Upper lobe of right lung (tissue), 1 donor: ENCODE measurements around the gene CCDC27. TPM values are rescaled to one million over a fixed set of nuclear protein-coding genes. Genes with fewer than 3 reads are reported as not detected.

Experiments used
- ATAC-seq: fragments of 200-7000 bp; cut with Tn5 transposase; one replicate; pipeline ENCODE4 v1.9.1; 2020; ENCODE audit warnings: mild to moderate bottlenecking, moderate library complexity
- DNase-seq: peaks from one replicate; pipeline ENCODE4 v3.0.0-alpha.2; 2020
- H3K27ac ChIP-seq: fragments of 200-600 bp; one replicate; pipeline ENCODE4 v1.8.0; 2022
- H3K27me3 ChIP-seq: fragments of 200-600 bp; one replicate; pipeline ENCODE4 v1.8.0; 2022; ENCODE audit warnings: mild to moderate bottlenecking
- H3K36me3 ChIP-seq: fragments of 200-600 bp; one replicate; pipeline ENCODE4 v1.8.0; 2022
- H3K4me1 ChIP-seq: fragments of 200-600 bp; one replicate; pipeline ENCODE4 v1.8.0; 2022
- H3K4me3 ChIP-seq: fragments of 200-600 bp; one replicate; pipeline ENCODE4 v1.8.0; 2022; ENCODE audit warnings: mild to moderate bottlenecking
- H3K9me3 ChIP-seq: fragments of 200-600 bp; one replicate; pipeline ENCODE4 v1.8.0; 2022
- CTCF ChIP-seq: fragments of 200-600 bp; IDR thresholded peaks from one replicate; pipeline ENCODE4 v1.8.0; 2022; ENCODE audit warnings: antibody characterized with exemption
- intact Hi-C: fragments of 100-400 bp; cut with DNase I; formaldehyde crosslinking; loops from one replicate; pipeline ENCODE4 v1.11.0; 2022
- total RNA-seq: library from RNA; stranded (reverse); fragmentation: NEBNext Ultra II Directional; extraction: Animal tissue kit (Norgen Biotek cat#: 25700); gene quantifications from one replicate; pipeline ENCODE4 v1.2.1, GENCODE V29; 2021
- donor health status: DM: no; HTN: yes; CAD: no; lungs with severe emphysema.

Gene CCDC27
- total RNA-seq, 1 donor from 2014 or later = not detected

GRCh38 chr1:3727825-3728776 lies 24.1 kb upstream of the CCDC27 start:
- Histone ChIP-seq H3K9me3 (no peaks in the 10 kb centered on the region), H3K4me1 (no peaks in the 10 kb centered on the region), H3K4me3 (no peak overlapping the region), H3K27me3 (peaks cover 21% of the 10 kb centered on the region), H3K36me3 (no peaks in the 10 kb centered on the region), H3K27ac (no peak overlapping the region)
- intact Hi-C loops = loop anchor here (10.0 kb wide), 1 partner anchor 273 kb away; the partner anchor contains the start of gene ARHGEF16
- no peak for ATAC-seq
- TF ChIP-seq CTCF = no peak
- no peak for DNase-seq

- intact Hi-C loops = loop anchor here (10.0 kb wide), 1 partner anchor 275 kb away; the partner anchor contains the start of gene ARHGEF16
- DNase-seq (no peak), ATAC-seq (no peak)
- Histone ChIP-seq H3K27ac (no peak overlapping the region), H3K27me3 (peaks cover 21% of the 10 kb centered on the region), H3K36me3 (no peaks in the 10 kb centered on the region), H3K4me3 (no peak overlapping the region), H3K4me1 (no peaks in the 10 kb centered on the region), H3K9me3 (no peaks in the 10 kb centered on the region)
- no peak for TF ChIP-seq CTCF
Measured at GRCh38 chr1:3729594-3730542, 22.4 kb upstream of the CCDC27 start.

DNA sequence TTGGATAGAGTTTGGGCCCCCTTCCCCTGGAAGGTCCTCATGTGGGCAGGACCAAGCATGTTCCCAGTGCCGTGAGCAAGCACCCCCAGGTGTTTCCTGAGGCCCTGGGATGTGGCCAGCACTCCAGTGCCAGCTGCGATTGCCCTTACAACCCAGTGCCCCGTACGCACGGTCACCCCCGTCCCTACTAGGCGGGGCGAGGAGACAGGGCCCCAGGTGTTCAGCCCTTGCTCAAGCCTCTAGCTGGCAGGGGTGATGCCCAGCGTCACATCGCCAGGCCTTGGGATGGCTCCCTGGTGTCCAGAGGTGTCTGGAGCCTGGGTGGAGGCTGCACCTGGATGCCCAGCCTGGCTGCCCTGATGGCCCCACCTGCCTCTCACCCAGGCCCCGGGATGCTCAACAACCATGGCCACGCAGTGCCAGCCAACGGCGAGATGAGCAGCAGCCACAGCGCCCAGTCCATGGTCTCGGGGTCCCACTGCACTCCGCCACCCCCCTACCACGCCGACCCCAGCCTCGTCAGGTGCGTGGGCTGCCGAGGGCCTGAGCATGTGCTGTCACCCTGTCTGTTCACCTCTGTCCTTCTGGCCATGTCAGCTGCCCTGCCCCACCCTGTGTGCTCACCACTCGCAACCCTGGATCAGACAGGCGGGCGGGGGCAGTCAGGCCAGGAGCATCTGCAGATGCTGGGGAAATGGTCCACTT lies 21.6 kb upstream of the CCDC27 start:
- Histone ChIP-seq H3K27me3 (peaks cover 21% of the 10 kb centered on the region), H3K36me3 (no peaks in the 10 kb centered on the region), H3K4me1 (no peaks in the 10 kb centered on the region), H3K9me3 (no peaks in the 10 kb centered on the region), H3K4me3 (no peak overlapping the region), H3K27ac (no peak overlapping the region)
- intact Hi-C loops = no loop called here
- no peak for TF ChIP-seq CTCF
- no peak for ATAC-seq
- DNase-seq = no peak

DNA sequence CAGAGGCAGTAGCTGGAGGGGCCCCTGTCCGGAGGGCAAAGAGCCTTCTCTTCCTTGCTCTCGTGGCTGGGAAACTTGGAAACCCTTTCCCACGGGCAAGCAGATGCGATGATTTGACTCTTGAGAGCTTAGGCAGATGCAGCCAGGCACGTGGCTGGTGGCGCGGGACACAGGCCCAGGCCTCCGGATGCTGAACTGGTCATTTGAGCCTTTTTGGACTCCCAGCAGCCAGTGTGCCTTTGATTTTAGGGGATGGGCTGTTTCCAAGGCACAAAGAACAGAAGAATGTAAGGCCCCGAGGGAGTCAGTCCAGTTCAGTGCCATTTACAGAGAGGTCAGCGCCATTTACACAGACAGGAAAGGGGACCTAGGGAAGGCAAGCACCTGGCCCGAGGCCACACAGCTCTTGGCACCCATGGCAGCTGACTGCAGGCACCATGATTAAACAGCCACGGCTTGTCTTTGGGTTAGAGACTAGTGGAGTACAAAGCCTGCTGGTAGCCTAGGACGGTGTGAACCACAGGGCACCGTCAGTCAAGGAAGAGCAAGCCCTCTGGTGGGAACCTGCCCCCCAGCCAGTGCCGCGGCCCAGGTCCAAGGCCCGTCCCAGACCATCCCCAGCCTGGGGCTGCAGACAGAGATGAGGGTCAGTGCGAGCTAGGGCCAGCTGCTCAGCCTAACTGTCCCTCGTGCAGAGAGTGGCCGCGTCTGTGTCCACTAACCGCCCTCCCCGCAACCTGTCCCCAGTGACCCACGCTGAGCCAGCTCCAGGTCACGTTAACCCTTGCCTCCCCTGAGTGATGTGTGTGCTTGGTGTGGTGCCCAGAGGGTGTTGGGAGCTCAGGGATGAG lies 20.4 kb upstream of the CCDC27 start:
- H3K9me3 ChIP-seq = no peaks in the 10 kb centered on the region
- no peak for TF ChIP-seq CTCF
- intact Hi-C loops = no loop called here
- peaks cover 21% of the 10 kb centered on the region for H3K27me3 ChIP-seq
- DNase-seq = no peak
- no peak overlapping the region for H3K27ac ChIP-seq
- H3K4me1 ChIP-seq = no peaks in the 10 kb centered on the region
- peaks cover 8% of the 10 kb centered on the region for H3K36me3 ChIP-seq
- ATAC-seq = no peak
- H3K4me3 ChIP-seq = no peak overlapping the region
